ENCODE measurements around the gene BMPR1A.

GRCh38 chr10:86718556-86718955, 37.9 kb upstream of the BMPR1A start:
- TF ChIP-seq CTCF (IDR thresholded peaks at IDR 0.05) (no peak), ZFX (IDR thresholded peaks at IDR 0.05; ENCODE audit: borderline replicate concordance) (no peak)
